ENCODE data around the gene KHDC3L. TPM values are rescaled to one million over a fixed set of nuclear protein-coding genes. Genes with fewer than 3 reads are reported as not detected.
"Not testable (repeated sequence)": the region's sequence is repeated elsewhere in the genome, so short reads cannot be mapped to it uniquely, and the experiment has no call there.

The KHDC3L gene
- polyA plus RNA-seq, 1 donor (not counting 4 experiments of a cell fraction or from before 2014, with no cell fraction given), result not detected

DNA sequence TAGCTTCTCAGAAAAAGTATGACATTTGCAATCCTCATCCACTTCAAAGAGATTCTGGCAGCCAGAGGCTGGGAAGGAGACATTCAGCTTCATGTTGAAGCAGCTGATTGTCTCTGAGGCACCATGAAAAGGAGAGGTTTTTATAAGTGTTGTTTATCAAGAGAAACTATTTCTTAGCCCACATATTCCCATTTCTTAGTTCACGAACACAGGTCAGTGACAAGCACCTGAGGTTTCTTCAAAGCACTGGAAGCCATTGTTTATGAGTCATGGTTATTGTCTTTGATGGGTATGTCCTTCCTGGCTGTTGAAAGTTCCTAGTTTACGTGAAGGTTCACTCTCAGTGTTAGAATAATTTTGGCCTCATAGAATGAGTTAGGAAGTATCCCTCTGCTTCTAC is 29.2 kb downstream of the KHDC3L start:
- dilution Hi-C loops (cut with MboI; ENCODE audit: extremely low pct_ligation_motif_present, low sequenced_read_pairs), result no loop called here
- no peak overlapping the region for H3K9ac ChIP-seq (ENCODE audit: control insufficient read depth, extremely low read depth, insufficient read depth, low read length)
- no peaks in the 10 kb centered on the region for H3K36me3 ChIP-seq (ENCODE audit: control insufficient read depth in 2 of 2, extremely low read depth in 1 of 2, insufficient read depth in 2 of 2, low read length in 2 of 2)
- H3K9me3 ChIP-seq (ENCODE audit: control insufficient read depth, low read depth, low read length), result no peaks in the 10 kb centered on the region
- TF ChIP-seq EZH2 (IDR thresholded peaks at IDR 0.05; ENCODE audit: low read length), result no peak
- TF ChIP-seq, protein P1, sequence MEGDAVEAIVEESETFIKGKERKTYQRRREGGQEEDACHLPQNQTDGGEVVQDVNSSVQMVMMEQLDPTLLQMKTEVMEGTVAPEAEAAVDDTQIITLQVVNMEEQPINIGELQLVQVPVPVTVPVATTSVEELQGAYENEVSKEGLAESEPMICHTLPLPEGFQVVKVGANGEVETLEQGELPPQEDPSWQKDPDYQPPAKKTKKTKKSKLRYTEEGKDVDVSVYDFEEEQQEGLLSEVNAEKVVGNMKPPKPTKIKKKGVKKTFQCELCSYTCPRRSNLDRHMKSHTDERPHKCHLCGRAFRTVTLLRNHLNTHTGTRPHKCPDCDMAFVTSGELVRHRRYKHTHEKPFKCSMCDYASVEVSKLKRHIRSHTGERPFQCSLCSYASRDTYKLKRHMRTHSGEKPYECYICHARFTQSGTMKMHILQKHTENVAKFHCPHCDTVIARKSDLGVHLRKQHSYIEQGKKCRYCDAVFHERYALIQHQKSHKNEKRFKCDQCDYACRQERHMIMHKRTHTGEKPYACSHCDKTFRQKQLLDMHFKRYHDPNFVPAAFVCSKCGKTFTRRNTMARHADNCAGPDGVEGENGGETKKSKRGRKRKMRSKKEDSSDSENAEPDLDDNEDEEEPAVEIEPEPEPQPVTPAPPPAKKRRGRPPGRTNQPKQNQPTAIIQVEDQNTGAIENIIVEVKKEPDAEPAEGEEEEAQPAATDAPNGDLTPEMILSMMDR (optimal IDR thresholded peaks at IDR 0.05 in 1 of 3, IDR thresholded peaks at IDR 0.05 in 1 of 3, conservative IDR thresholded peaks at IDR 0.05 in 1 of 3; ENCODE audit: extremely low read depth in 1 of 3, insufficient read depth in 2 of 3, low read length in 3 of 3), result no peak
- peaks cover 4% of the 10 kb centered on the region for H3K4me1 ChIP-seq (ENCODE audit: control insufficient read depth, extremely low read depth, insufficient read depth, low read length)
- no peak overlapping the region for H2AFZ ChIP-seq (ENCODE audit: control insufficient read depth, low read length)
- no peak for FAIRE-seq
- no peaks in the 10 kb centered on the region for H3K79me2 ChIP-seq (ENCODE audit: control insufficient read depth, insufficient read depth, low read length)
- H4K20me1 ChIP-seq (ENCODE audit: control insufficient read depth, extremely low read depth, insufficient read depth, low read length), result no peaks in the 10 kb centered on the region
- no peak overlapping the region for H3K4me2 ChIP-seq (ENCODE audit: control insufficient read depth, extremely low read depth, insufficient read depth, low read depth, low read length)
- no peak overlapping the region for H3K4me3 ChIP-seq (ENCODE audit: control insufficient read depth in 2 of 3, extremely low read depth in 1 of 3, insufficient read depth in 2 of 3, low read depth in 1 of 3, low read length in 3 of 3)
- H3K27me3 ChIP-seq (ENCODE audit: control insufficient read depth, extremely low read depth, insufficient read depth, low read length), result no peaks in the 10 kb centered on the region
- no peak for DNase-seq (ENCODE audit: low read depth, low spot score)
- no peaks in the 10 kb centered on the region for H3K9me1 ChIP-seq (ENCODE audit: control insufficient read depth, extremely low read depth, insufficient read depth, low read length)
- H3K27ac ChIP-seq (ENCODE audit: control insufficient read depth, insufficient read depth, low read length), result no peak overlapping the region

DNA sequence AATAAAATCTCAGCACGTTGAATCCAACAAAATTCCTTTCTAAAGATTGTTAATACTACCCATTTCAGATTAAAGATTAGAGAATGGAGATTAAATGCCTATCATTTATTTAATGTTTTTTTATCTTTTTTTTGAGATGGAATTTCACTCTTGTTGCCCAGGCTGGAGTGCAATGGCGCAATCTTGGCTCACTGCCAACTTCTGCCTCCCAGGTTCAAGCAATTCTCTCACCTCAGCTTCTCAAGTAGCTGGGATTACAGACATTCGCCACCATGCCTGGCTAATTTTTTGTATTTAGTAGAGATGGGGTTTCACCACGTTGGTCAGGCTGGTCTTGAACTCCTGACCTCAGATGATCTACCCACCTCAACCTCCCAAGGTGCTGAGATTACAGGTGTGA is 29.7 kb downstream of the KHDC3L start:
- H3K9ac ChIP-seq (ENCODE audit: control insufficient read depth, extremely low read depth, insufficient read depth, low read length); H3K4me3 ChIP-seq (ENCODE audit: control insufficient read depth in 2 of 3, extremely low read depth in 1 of 3, insufficient read depth in 2 of 3, low read depth in 1 of 3, low read length in 3 of 3); H3K9me1 ChIP-seq (ENCODE audit: control insufficient read depth, extremely low read depth, insufficient read depth, low read length); H3K4me2 ChIP-seq (ENCODE audit: control insufficient read depth, extremely low read depth, insufficient read depth, low read depth, low read length); DNase-seq (ENCODE audit: low read depth, low spot score); H4K20me1 ChIP-seq (ENCODE audit: control insufficient read depth, extremely low read depth, insufficient read depth, low read length); H3K27ac ChIP-seq (ENCODE audit: control insufficient read depth, insufficient read depth, low read length); H3K9me3 ChIP-seq (ENCODE audit: control insufficient read depth, low read depth, low read length); dilution Hi-C loops (cut with MboI; ENCODE audit: extremely low pct_ligation_motif_present, low sequenced_read_pairs); H3K36me3 ChIP-seq (ENCODE audit: control insufficient read depth in 2 of 2, extremely low read depth in 1 of 2, insufficient read depth in 2 of 2, low read length in 2 of 2); H3K27me3 ChIP-seq (ENCODE audit: control insufficient read depth, extremely low read depth, insufficient read depth, low read length); H3K4me1 ChIP-seq (ENCODE audit: control insufficient read depth, extremely low read depth, insufficient read depth, low read length); H3K79me2 ChIP-seq (ENCODE audit: control insufficient read depth, insufficient read depth, low read length); FAIRE-seq; H2AFZ ChIP-seq (ENCODE audit: control insufficient read depth, low read length): not testable (repeated sequence)

DNA sequence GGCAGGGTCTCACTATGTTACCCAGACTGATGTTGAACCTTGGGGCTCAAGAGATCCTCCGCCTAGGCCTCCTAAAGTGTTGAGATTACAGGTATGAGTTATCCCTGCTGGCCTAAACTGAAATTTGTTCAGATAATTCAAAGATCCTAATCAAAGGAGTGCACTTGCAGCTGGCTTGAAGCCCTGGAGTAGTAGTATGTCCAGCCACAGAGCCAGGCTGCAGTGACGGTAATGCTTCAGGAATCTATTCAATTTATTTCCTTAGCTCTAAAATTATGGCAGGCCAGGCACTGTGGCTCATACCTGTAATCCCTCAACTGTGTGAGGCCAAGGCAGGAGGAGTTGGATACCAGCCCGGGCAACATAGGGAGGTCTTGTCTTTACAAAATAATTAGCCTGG is 30.8 kb downstream of the KHDC3L start:
- no peak overlapping the region for H3K4me2 ChIP-seq (ENCODE audit: control insufficient read depth, extremely low read depth, insufficient read depth, low read depth, low read length)
- no peaks in the 10 kb centered on the region for H3K27me3 ChIP-seq (ENCODE audit: control insufficient read depth, extremely low read depth, insufficient read depth, low read length)
- no peak overlapping the region for H3K4me3 ChIP-seq (ENCODE audit: control insufficient read depth in 2 of 3, extremely low read depth in 1 of 3, insufficient read depth in 2 of 3, low read depth in 1 of 3, low read length in 3 of 3)
- H3K36me3 ChIP-seq (ENCODE audit: control insufficient read depth in 2 of 2, extremely low read depth in 1 of 2, insufficient read depth in 2 of 2, low read length in 2 of 2), result no peaks in the 10 kb centered on the region
- H3K4me1 ChIP-seq (ENCODE audit: control insufficient read depth, extremely low read depth, insufficient read depth, low read length), result peaks cover 4% of the 10 kb centered on the region
- no peaks in the 10 kb centered on the region for H3K79me2 ChIP-seq (ENCODE audit: control insufficient read depth, insufficient read depth, low read length)
- no peaks in the 10 kb centered on the region for H3K9me3 ChIP-seq (ENCODE audit: control insufficient read depth, low read depth, low read length)
- no peak overlapping the region for H3K9ac ChIP-seq (ENCODE audit: control insufficient read depth, extremely low read depth, insufficient read depth, low read length)
- no peaks in the 10 kb centered on the region for H3K9me1 ChIP-seq (ENCODE audit: control insufficient read depth, extremely low read depth, insufficient read depth, low read length)
- no peak for DNase-seq (ENCODE audit: low read depth, low spot score)
- H2AFZ ChIP-seq (ENCODE audit: control insufficient read depth, low read length), result no peak overlapping the region
- H3K27ac ChIP-seq (ENCODE audit: control insufficient read depth, insufficient read depth, low read length), result no peak overlapping the region
- FAIRE-seq, result no peak
- dilution Hi-C loops (cut with MboI; ENCODE audit: extremely low pct_ligation_motif_present, low sequenced_read_pairs), result no loop called here
- no peaks in the 10 kb centered on the region for H4K20me1 ChIP-seq (ENCODE audit: control insufficient read depth, extremely low read depth, insufficient read depth, low read length)
- no peak for TF ChIP-seq EZH2 (IDR thresholded peaks at IDR 0.05; ENCODE audit: low read length)
- TF ChIP-seq, protein P1 (optimal IDR thresholded peaks at IDR 0.05 in 1 of 3, IDR thresholded peaks at IDR 0.05 in 1 of 3, conservative IDR thresholded peaks at IDR 0.05 in 1 of 3; ENCODE audit: extremely low read depth in 1 of 3, insufficient read depth in 2 of 3, low read length in 3 of 3), result no peak

Data from keratinocyte (primary cell).